ENCODE measurements around the gene CNPY1. TPM values are rescaled to one million over a fixed set of nuclear protein-coding genes. Genes with fewer than 3 reads are reported as not detected.

Gene CNPY1
- total RNA-seq, 3 donors from 2014 or later = 0.29 TPM; not detected in 2

- no peaks in the 10 kb centered on the region for H3K36me3 ChIP-seq
- no peak overlapping the region for H3K4me3 ChIP-seq
- DNase-seq (ENCODE audit: low spot score in 2 of 2) = no peak
- intact Hi-C loops (cut with DNase I; ENCODE audit: low total_unique reads) = no loop called here
- no peaks in the 10 kb centered on the region for H3K4me1 ChIP-seq
- no peak overlapping the region for H3K27ac ChIP-seq
- no peak for TF ChIP-seq CTCF (IDR thresholded peaks at IDR 0.05)
- TF ChIP-seq POLR2AphosphoS5 (IDR thresholded peaks at IDR 0.05) = no peak
- TF ChIP-seq POLR2A (IDR thresholded peaks at IDR 0.05) = no peak
- H3K9me3 ChIP-seq = no peaks in the 10 kb centered on the region
- H3K27me3 ChIP-seq = peaks cover 4 to 76% of the 10 kb centered on the region in 2 donors
Measured at GRCh38 chr7:155513543-155514285, 32.6 kb downstream of the CNPY1 start.

GRCh38 chr7:155512246-155512887 is 34.0 kb downstream of the CNPY1 start:
- H3K27ac ChIP-seq = no peak overlapping the region
- no peaks in the 10 kb centered on the region for H3K4me1 ChIP-seq
- intact Hi-C loops (cut with DNase I; ENCODE audit: low total_unique reads) = no loop called here
- H3K27me3 ChIP-seq = peaks cover 4 to 78% of the 10 kb centered on the region in 2 donors
- no peaks in the 10 kb centered on the region for H3K9me3 ChIP-seq
- no peak for TF ChIP-seq POLR2AphosphoS5 (IDR thresholded peaks at IDR 0.05)
- no peak for TF ChIP-seq CTCF (IDR thresholded peaks at IDR 0.05)
- no peak for TF ChIP-seq POLR2A (IDR thresholded peaks at IDR 0.05)
- DNase-seq (ENCODE audit: low spot score in 2 of 2) = no peak
- no peak overlapping the region for H3K4me3 ChIP-seq
- H3K36me3 ChIP-seq = no peaks in the 10 kb centered on the region

GRCh38 chr7:155511702-155511996 is 34.7 kb downstream of the CNPY1 start:
- Histone ChIP-seq H3K4me3 (no peak overlapping the region), H3K27ac (no peak overlapping the region), H3K9me3 (no peaks in the 10 kb centered on the region), H3K4me1 (no peaks in the 10 kb centered on the region), H3K36me3 (no peaks in the 10 kb centered on the region), H3K27me3 (peaks cover 4 to 77% of the 10 kb centered on the region in 2 donors)
- DNase-seq (ENCODE audit: low spot score in 2 of 2) = no peak
- intact Hi-C loops (cut with DNase I; ENCODE audit: low total_unique reads) = no loop called here
- TF ChIP-seq CTCF (IDR thresholded peaks at IDR 0.05) (no peak), POLR2AphosphoS5 (IDR thresholded peaks at IDR 0.05) (no peak), POLR2A (IDR thresholded peaks at IDR 0.05) (no peak)

GRCh38 chr7:155510975-155511701 is 35.2 kb downstream of the CNPY1 start:
- intact Hi-C loops (cut with DNase I; ENCODE audit: low total_unique reads) = no loop called here
- peaks cover 4 to 77% of the 10 kb centered on the region in 2 donors for H3K27me3 ChIP-seq
- no peaks in the 10 kb centered on the region for H3K9me3 ChIP-seq
- H3K4me3 ChIP-seq = no peak overlapping the region
- no peak for DNase-seq (ENCODE audit: low spot score in 2 of 2)
- no peaks in the 10 kb centered on the region for H3K36me3 ChIP-seq
- H3K27ac ChIP-seq = no peak overlapping the region
- TF ChIP-seq CTCF (IDR thresholded peaks at IDR 0.05) (no peak), POLR2AphosphoS5 (IDR thresholded peaks at IDR 0.05) (no peak), POLR2A (IDR thresholded peaks at IDR 0.05) (no peak)
- no peaks in the 10 kb centered on the region for H3K4me1 ChIP-seq

Data from breast epithelium (tissue), 4 donors.